Measurements from ENCODE around the gene RGN.

DNA sequence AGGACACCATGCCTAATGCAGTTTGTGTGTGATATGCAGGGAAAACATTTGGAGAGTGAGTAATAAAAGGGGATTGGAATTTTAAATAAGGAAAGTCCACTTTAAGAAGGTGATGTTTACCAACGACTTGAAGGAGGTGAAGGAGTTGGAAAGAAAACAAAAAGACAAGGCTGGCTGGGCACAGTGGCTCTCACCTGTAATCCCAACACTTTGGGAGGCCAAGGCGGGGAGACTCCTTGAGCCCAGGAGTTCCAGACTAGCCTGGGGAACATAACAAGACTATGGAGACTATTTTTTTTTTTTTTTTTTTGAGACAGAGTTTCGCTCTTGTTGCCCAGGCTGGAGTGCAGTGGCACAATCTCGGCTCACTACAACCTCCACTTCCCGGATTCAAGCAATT lies 55.2 kb downstream of the RGN start:
- TF ChIP-seq, protein P1, sequence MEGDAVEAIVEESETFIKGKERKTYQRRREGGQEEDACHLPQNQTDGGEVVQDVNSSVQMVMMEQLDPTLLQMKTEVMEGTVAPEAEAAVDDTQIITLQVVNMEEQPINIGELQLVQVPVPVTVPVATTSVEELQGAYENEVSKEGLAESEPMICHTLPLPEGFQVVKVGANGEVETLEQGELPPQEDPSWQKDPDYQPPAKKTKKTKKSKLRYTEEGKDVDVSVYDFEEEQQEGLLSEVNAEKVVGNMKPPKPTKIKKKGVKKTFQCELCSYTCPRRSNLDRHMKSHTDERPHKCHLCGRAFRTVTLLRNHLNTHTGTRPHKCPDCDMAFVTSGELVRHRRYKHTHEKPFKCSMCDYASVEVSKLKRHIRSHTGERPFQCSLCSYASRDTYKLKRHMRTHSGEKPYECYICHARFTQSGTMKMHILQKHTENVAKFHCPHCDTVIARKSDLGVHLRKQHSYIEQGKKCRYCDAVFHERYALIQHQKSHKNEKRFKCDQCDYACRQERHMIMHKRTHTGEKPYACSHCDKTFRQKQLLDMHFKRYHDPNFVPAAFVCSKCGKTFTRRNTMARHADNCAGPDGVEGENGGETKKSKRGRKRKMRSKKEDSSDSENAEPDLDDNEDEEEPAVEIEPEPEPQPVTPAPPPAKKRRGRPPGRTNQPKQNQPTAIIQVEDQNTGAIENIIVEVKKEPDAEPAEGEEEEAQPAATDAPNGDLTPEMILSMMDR (IDR thresholded peaks at IDR 0.05; ENCODE audit: extremely low read depth in 1 of 2, insufficient read depth in 1 of 2, low read depth in 1 of 2, low read length in 2 of 2) = no peak
- TF ChIP-seq POLR2A (IDR thresholded peaks at IDR 0.05; ENCODE audit: low read depth, low read length) (no peak), EZH2 (IDR thresholded peaks at IDR 0.05; ENCODE audit: borderline replicate concordance, low read depth, low read length, severe bottlenecking) (no peak), POLR2AphosphoS5 (IDR thresholded peaks at IDR 0.05; ENCODE audit: insufficient read depth, low read depth, low read length) (no peak), MYC (IDR thresholded peaks at IDR 0.05; ENCODE audit: low read depth, low read length) (no peak), JUN (IDR thresholded peaks at IDR 0.05; ENCODE audit: borderline replicate concordance, insufficient read depth, insufficient read length, low read depth) (no peak), MAX (IDR thresholded peaks at IDR 0.05; ENCODE audit: insufficient read depth, insufficient read length) (no peak)
